Coronary artery (tissue), 2 donors: ENCODE measurements around the gene MTHFD2L.

Source experiments
- DNase-seq: peaks from one replicate; pipeline ENCODE4 v3.0.0-alpha.2; 2017; ENCODE audit warnings: low spot score
- H3K27ac ChIP-seq, 2 donors: fragments of 200-600 bp; sonication (generic); one replicate each; pipeline ENCODE4 v1.5.1; 2016 to 2019
- H3K4me3 ChIP-seq: fragments of 200-600 bp; sonication (generic); 2 replicates; pipeline ENCODE4 v1.5.1; 2016; ENCODE audit warnings: mild to moderate bottlenecking, moderate library complexity
- CTCF ChIP-seq: fragments of 200-600 bp; sonication (generic); IDR thresholded peaks from one replicate; pipeline ENCODE4 v1.5.1; 2019; ENCODE audit warnings: antibody characterized with exemption

The MTHFD2L gene

GRCh38 chr4:74111990-74112389 lies 45.9 kb upstream of the MTHFD2L start:
- no peak for TF ChIP-seq CTCF
- Histone ChIP-seq H3K4me3 (no peak overlapping the region), H3K27ac (peak overlapping the region; percentile 31 to 68)
- DNase-seq, result no peak

DNA sequence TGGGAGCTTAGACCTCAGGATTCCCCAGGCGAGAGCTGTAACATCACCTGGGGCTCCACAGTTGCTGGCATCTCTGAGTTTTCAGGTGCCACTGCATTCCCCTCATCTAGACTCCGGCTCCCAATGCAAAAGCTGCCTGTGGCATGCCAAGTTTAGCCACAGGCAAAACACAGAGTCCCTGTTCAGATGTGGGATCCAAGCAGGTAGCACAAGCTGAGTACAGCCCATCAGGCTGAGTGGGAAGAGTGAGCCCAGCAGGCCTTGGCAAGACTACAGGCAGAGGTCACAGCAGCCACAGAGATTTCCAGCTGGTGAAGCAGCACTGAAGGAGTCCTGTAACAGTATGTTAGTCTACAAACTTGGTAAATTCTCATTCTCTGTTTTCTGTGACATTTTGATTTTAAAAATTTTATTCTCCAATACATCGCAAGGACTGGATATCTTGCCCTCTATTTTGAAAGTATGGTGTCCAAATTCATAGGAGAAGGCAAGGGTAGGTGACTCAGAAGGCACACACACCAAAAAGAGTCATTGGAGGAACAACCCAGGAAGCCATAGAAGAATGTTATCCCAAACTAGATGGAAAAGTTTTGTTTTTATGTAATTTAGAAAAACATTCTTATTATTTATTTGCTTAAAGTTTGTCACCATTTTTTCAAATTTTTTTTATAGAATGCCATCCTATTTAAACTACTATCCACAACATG lies 45.4 kb upstream of the MTHFD2L start:
- peak overlapping the region; percentile 27 to 68 for H3K27ac ChIP-seq
- no peak for TF ChIP-seq CTCF
- DNase-seq, result no peak
- H3K4me3 ChIP-seq, result no peak overlapping the region

- TF ChIP-seq CTCF, result no peak
- H3K27ac ChIP-seq, result no peak overlapping the region
Measured at GRCh38 chr4:74114234-74114633, 43.7 kb upstream of the MTHFD2L start.

DNA sequence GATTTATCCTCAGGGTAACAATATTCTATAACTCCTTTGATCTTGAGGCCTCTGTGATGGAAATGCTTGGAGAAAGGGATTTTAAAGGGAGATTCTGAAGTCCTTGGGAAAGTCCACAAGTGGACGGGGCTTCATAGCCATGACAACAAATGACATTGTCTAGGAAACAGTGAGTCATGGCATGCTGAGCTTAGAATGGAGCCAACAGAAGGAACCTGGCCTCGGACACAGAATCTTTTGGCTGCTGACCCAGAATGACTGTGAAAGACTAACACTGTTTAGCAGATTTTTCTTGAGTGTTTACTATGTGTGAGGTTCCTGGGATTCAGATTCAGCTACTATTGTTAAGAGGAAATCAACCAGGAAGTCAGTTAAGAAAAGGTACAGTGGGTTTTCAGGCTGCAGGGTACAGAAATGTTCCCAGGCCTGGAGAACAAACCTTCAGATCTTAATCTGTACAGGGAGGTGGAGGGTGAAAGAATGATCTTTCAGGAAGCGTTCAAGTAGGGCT lies 40.8 kb upstream of the MTHFD2L start:
- Histone ChIP-seq H3K27ac (peak overlapping the region; percentile 34 to 77), H3K4me3 (no peak overlapping the region)
- TF ChIP-seq CTCF, result no peak
- peak; percentile 81 for DNase-seq

More at GRCh38 chr4:74114234-74114633, 43.7 kb upstream of the MTHFD2L start:
- no peak for DNase-seq
- no peak overlapping the region for H3K4me3 ChIP-seq

GRCh38 chr4:74118600-74119338 lies 39.1 kb upstream of the MTHFD2L start:
- no peak for TF ChIP-seq CTCF
- DNase-seq, result no peak
- no peak overlapping the region for H3K4me3 ChIP-seq
- no peak overlapping the region for H3K27ac ChIP-seq

GRCh38 chr4:74120086-74120485 lies 37.8 kb upstream of the MTHFD2L start:
- no peak overlapping the region for H3K27ac ChIP-seq
- TF ChIP-seq CTCF, result no peak
- no peak overlapping the region for H3K4me3 ChIP-seq
- DNase-seq, result no peak
